Endodermal cell (in vitro differentiated cells): ENCODE data around the gene RPL38. TPM values are rescaled to one million over a fixed set of nuclear protein-coding genes. Genes with fewer than 3 reads are reported as not detected.

ENCODE experiments used
- DNase-seq: peaks from one replicate; pipeline ENCODE4 v3.0.0-alpha.2; 2017
- H3K27ac ChIP-seq: 2 replicates; pipeline ENCODE4 v1.5.1; 2013; ENCODE audit warnings: mild to moderate bottlenecking, low read depth, low read length, moderate library complexity
- H3K27me3 ChIP-seq: 2 replicates; pipeline ENCODE4 v1.6.1; 2013; ENCODE audit warnings: mild to moderate bottlenecking, low read length, moderate library complexity; ENCODE audit not compliant: insufficient read depth, control insufficient read depth, poor library complexity, severe bottlenecking
- H3K36me3 ChIP-seq: 2 replicates; pipeline ENCODE4 v1.7.0; 2013; ENCODE audit warnings: mild to moderate bottlenecking, low read length, moderate library complexity; ENCODE audit not compliant: control insufficient read depth, insufficient read depth
- H3K4me1 ChIP-seq: one replicate; pipeline ENCODE4 v1.7.0; 2013; ENCODE audit warnings: low read length; ENCODE audit not compliant: control insufficient read depth, insufficient read depth
- H3K4me3 ChIP-seq: 2 replicates; pipeline ENCODE4 v1.5.1; 2013; ENCODE audit warnings: mild to moderate bottlenecking, low read length, moderate library complexity
- H3K9ac ChIP-seq: 2 replicates; pipeline ENCODE4 v1.6.1; 2013; ENCODE audit warnings: mild to moderate bottlenecking, low read length, moderate library complexity; ENCODE audit not compliant: poor library complexity, severe bottlenecking; ENCODE audit errors: extremely low read depth
- H3K9me3 ChIP-seq: 2 replicates; pipeline ENCODE4 v1.6.1; 2013; ENCODE audit warnings: mild to moderate bottlenecking, low read length, moderate library complexity; ENCODE audit not compliant: control insufficient read depth
- H3K27ac Mint-ChIP-seq: 2 replicates; pipeline ENCODE4 v1.8.0; 2020; ENCODE audit warnings: mixed read lengths
- H3K27me3 Mint-ChIP-seq: 2 replicates; pipeline ENCODE4 v1.8.0; 2021; ENCODE audit warnings: mild to moderate bottlenecking, mixed read lengths; ENCODE audit not compliant: insufficient read depth
- H3K36me3 Mint-ChIP-seq: 2 replicates; pipeline ENCODE4 v1.8.0; 2020; ENCODE audit warnings: low read depth, mixed read lengths
- H3K4me1 Mint-ChIP-seq: 2 replicates; pipeline ENCODE4 v1.8.0; 2020; ENCODE audit warnings: mixed read lengths
- H3K4me3 Mint-ChIP-seq: 2 replicates; pipeline ENCODE4 v1.8.0; 2020; ENCODE audit warnings: mild to moderate bottlenecking, moderate library complexity, mixed read lengths
- H3K9me3 Mint-ChIP-seq: 2 replicates; pipeline ENCODE4 v1.8.0; 2020; ENCODE audit warnings: mild to moderate bottlenecking, mixed read lengths
- whole genome bisulfite sequencing, 2 experiments: methylation state at CpG; one replicate each; pipeline versions ENCODE4 v1.1.5 to v1.1.7; 2013; ENCODE audit warnings: missing lambda C conversion rate in 2 of 2, mixed read lengths in 1 of 2; ENCODE audit not compliant: insufficient coverage in 1 of 2, insufficient read length in 1 of 2; 5-methylcytosine and 5-hydroxymethylcytosine counted together
- total RNA-seq, 2 donors: library from RNA; stranded (reverse); fragmentation: NEBNext Ultra II Directional in 1 of 2; extraction: Animal tissue kit (Norgen Biotek cat#: 25700) in 1 of 2; gene quantifications; 2 replicates in 1 of 2; 3 replicates in 1 of 2; pipeline ENCODE4 v1.2.1, GENCODE V29; 2021
- TF ChIP-seq, protein P1 (sequence below): fragments of 200-600 bp; sonication (generic); conservative IDR thresholded peaks from 2 replicates; pipeline ENCODE4 v1.5.0; 2021; ENCODE audit warnings: antibody characterized with exemption, mild to moderate bottlenecking

The RPL38 gene
- total RNA-seq, 2 donors from 2014 or later = 1,155 to 1,199 TPM

DNA sequence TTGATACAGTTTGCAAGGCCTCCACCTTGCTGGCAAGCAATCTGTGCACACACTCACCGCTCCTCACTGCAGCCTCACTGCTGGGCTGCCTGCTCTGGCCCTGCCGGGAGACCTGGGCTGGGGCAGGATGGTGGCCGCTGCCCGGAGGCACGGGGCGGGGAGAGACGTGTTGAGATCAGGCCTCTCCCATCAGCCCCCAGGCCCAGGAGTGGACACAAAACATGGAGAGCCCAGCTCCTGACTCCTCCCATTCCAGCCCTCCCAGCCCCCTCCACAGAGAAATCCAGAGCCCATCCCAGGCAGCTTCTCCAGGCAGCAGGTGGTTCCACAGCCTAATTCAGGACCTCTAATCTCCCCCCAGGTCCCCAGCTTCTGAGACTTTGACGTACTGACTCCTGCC, 23.1 kb upstream of the RPL38 start:
- H3K36me3 Mint-ChIP-seq = no peaks in the 10 kb centered on the region
- WGBS, 2 experiments = 42 to 88% methylated on average over 6 to 8 of the region's 8 CpGs

DNA sequence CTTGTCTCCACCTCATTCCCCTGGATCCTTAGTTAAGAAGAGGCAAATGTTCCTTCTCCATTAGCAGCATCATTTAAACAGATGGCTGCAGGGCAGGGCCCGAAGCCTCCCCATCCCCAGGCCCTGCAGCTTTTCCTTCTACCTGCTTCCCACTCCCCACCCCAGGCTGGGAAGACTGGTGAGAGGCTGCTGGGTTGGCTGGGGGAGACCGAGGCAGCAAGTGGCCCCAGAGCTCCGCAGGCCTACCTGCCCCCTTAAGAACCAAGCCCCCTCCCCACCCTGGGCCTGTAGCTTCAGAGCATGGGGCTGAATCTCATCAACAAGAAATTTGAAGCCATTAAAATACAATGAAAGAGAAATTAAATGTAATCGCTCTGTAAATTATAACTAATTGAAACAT, 22.1 kb upstream of the RPL38 start:
- no peaks in the 10 kb centered on the region for H3K27me3 ChIP-seq
- TF ChIP-seq, protein P1, sequence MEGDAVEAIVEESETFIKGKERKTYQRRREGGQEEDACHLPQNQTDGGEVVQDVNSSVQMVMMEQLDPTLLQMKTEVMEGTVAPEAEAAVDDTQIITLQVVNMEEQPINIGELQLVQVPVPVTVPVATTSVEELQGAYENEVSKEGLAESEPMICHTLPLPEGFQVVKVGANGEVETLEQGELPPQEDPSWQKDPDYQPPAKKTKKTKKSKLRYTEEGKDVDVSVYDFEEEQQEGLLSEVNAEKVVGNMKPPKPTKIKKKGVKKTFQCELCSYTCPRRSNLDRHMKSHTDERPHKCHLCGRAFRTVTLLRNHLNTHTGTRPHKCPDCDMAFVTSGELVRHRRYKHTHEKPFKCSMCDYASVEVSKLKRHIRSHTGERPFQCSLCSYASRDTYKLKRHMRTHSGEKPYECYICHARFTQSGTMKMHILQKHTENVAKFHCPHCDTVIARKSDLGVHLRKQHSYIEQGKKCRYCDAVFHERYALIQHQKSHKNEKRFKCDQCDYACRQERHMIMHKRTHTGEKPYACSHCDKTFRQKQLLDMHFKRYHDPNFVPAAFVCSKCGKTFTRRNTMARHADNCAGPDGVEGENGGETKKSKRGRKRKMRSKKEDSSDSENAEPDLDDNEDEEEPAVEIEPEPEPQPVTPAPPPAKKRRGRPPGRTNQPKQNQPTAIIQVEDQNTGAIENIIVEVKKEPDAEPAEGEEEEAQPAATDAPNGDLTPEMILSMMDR = no peak
- no peak overlapping the region for H3K4me3 ChIP-seq
- 88 to 100% methylated on average over 1 to 3 of the region's 4 CpGs for WGBS, 2 experiments
- no peak overlapping the region for H3K9ac ChIP-seq
- peaks cover 2% of the 10 kb centered on the region for H3K9me3 Mint-ChIP-seq
- no peak overlapping the region for H3K27ac ChIP-seq
- H3K36me3 Mint-ChIP-seq = no peaks in the 10 kb centered on the region
- H3K27ac Mint-ChIP-seq = no peak overlapping the region
- H3K36me3 ChIP-seq = no peaks in the 10 kb centered on the region
- H3K9me3 ChIP-seq = no peaks in the 10 kb centered on the region
- H3K4me3 Mint-ChIP-seq = no peak overlapping the region
- no peaks in the 10 kb centered on the region for H3K4me1 ChIP-seq
- DNase-seq = no peak
- H3K27me3 Mint-ChIP-seq = peaks cover 4% of the 10 kb centered on the region
- H3K4me1 Mint-ChIP-seq = peaks cover 3% of the 10 kb centered on the region

More for the DNA sequence above, 23.1 kb upstream of the RPL38 start:
- Mint-ChIP-seq H3K9me3 (peaks cover 2% of the 10 kb centered on the region), H3K4me1 (peaks cover 7% of the 10 kb centered on the region), H3K4me3 (no peak overlapping the region), H3K27ac (no peak overlapping the region), H3K27me3 (peaks cover 2% of the 10 kb centered on the region)
- Histone ChIP-seq H3K27ac (no peak overlapping the region), H3K4me1 (no peaks in the 10 kb centered on the region), H3K27me3 (no peaks in the 10 kb centered on the region), H3K9me3 (no peaks in the 10 kb centered on the region), H3K9ac (no peak overlapping the region), H3K36me3 (no peaks in the 10 kb centered on the region), H3K4me3 (no peak overlapping the region)
- TF ChIP-seq, protein P1 = no peak
- no peak for DNase-seq

DNA sequence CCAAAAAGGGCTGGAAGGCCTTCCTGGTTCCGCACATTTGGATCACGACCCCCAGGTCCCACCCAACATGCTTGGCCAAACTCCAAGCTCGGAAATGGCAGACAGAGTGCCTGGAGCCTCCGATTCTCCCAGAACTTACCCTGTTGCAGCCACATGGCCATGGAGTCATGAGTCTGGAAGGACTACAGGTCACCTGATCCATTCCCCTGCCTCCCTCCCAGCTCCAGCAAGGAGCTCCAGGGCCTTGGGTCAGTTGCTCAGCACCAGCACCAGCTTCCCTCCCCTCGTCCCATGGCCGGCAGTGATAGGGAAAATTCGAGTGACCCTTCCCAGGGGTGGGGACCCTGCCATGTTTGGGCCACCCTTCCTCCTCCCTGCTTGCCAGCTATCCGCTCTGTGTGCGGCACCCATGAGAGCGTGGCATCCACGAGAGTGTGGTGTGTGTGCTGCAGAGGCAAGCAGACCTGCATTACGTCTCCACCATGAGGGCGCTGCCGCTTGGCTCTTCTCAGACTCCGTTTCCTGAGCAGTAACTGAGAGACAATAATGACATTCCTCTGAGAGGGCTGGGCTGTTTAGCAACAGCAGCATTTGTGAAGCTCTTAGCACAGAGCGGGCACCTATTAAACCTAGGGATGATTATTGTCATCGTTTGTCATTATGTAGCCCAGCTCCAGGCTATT, 21.3 kb upstream of the RPL38 start:
- Mint-ChIP-seq H3K27me3 (peaks cover 4% of the 10 kb centered on the region), H3K4me1 (peaks cover 3% of the 10 kb centered on the region), H3K9me3 (peaks cover 2% of the 10 kb centered on the region), H3K27ac (no peak overlapping the region), H3K4me3 (no peak overlapping the region), H3K36me3 (no peaks in the 10 kb centered on the region)
- no peaks in the 10 kb centered on the region for H3K4me1 ChIP-seq
- no peaks in the 10 kb centered on the region for H3K27me3 ChIP-seq
- TF ChIP-seq, protein P1 = no peak
- no peak overlapping the region for H3K4me3 ChIP-seq
- H3K27ac ChIP-seq = no peak overlapping the region
- H3K9me3 ChIP-seq = no peaks in the 10 kb centered on the region
- no peaks in the 10 kb centered on the region for H3K36me3 ChIP-seq
- no peak overlapping the region for H3K9ac ChIP-seq
- peak; percentile 44 for DNase-seq
- whole genome bisulfite sequencing, 2 experiments = 93 to 94% methylated on average over 13 to 17 of the region's 17 CpGs
